ENCODE measurements around the gene FAM20A.

GRCh38 chr17:68527314-68527713 is 73.9 kb downstream of the FAM20A start:
- TF ChIP-seq EZH2 (IDR thresholded peaks at IDR 0.05; ENCODE audit: insufficient read depth, low read length): no peak
- no peak for TF ChIP-seq CTCF (IDR thresholded peaks at IDR 0.05; ENCODE audit: insufficient read depth, low read depth, low read length)
